Esophagus squamous epithelium (tissue), 4 donors: ENCODE data around the gene SYT1.

Experiments used
- CTCF ChIP-seq, 6 experiments: fragments of 450-650 bp in 4 of 6; fragments of 200-600 bp in 2 of 6; sonication (generic) in 2 of 6; IDR thresholded peaks; one replicate each; pipeline ENCODE4 v1.5.1; 2016 to 2019; ENCODE audit warnings: antibody characterized with exemption in 6 of 6, mild to moderate bottlenecking in 4 of 6, moderate library complexity in 4 of 6
- POLR2A ChIP-seq, 4 donors: fragments of 450-650 bp; IDR thresholded peaks; one replicate each; pipeline ENCODE4 v1.6.1; 2017; ENCODE audit warnings: antibody characterized with exemption in 4 of 4, mild to moderate bottlenecking in 4 of 4, moderate library complexity in 3 of 4

- TF ChIP-seq CTCF (IDR thresholded peaks at IDR 0.05) (no peak), POLR2A (IDR thresholded peaks at IDR 0.05) (no peak)
Observed at GRCh38 chr12:79227646-79228045, 363.1 kb downstream of the SYT1 start.
